ENCODE measurements around the gene TMEM39B.
"Not testable (repeated sequence)": the region's sequence is repeated elsewhere in the genome, so short reads cannot be mapped to it uniquely, and the experiment has no call there.

The TMEM39B gene

GRCh38 chr1:32068957-32069588 lies 3.7 kb upstream of the TMEM39B start:
- no peak for DNase-seq (ENCODE audit: low read depth in 2 of 2)

- no peak for DNase-seq (ENCODE audit: low read depth in 2 of 2)
These were observed 749 bp upstream of the TMEM39B start for GRCh38 chr1:32071758-32072621.

- no peak for DNase-seq (ENCODE audit: low read depth in 2 of 2)
These were observed 825 bp downstream of the TMEM39B start for GRCh38 chr1:32073299-32074229.

DNA sequence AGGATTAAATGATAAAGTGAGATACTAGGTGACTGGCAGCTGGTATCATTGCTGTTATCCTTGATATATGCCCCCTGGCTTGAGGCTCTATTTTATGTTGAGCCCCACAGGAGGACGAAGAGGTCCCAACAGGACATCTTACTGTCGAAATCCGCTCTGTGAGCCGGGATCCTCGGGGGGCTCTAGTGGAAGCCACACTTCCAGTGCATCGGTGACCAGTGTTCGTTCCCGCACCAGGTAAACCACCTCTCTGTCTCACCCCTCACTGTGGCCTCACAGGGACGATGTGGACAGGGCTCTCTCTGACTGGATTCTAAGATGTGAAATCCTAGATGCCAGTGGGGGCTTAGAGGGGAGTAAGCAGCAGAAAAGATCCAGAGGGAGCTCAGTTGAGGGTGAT lies 2.1 kb downstream of the TMEM39B start:
- no peak for DNase-seq (ENCODE audit: low read depth in 2 of 2)

- no peak for DNase-seq (ENCODE audit: low read depth in 2 of 2)
These were observed 4.7 kb downstream of the TMEM39B start for GRCh38 chr1:32077451-32077850.

DNA sequence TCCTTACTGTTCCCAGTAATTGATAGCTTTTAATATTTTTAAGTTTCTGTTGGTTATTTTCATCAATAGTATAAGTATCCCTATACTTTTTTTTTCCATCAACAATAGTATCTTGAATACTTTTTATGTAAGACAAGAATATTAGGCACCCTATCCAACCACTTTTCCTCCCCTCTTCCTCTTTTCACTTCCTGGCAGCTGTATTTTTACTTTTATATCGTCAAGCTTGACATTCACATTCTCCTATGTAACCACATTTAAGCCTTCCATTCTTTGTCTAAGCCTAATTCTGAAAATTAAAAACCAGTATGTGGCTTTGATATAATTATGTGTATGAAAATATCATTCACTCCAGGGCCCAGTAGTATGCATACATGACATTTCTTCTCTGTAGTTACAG lies 9.3 kb downstream of the TMEM39B start:
- DNase-seq (ENCODE audit: low read depth in 2 of 2), result no peak

GRCh38 chr1:32086381-32086780 lies 13.6 kb downstream of the TMEM39B start:
- DNase-seq (ENCODE audit: low read depth in 2 of 2), result not testable (repeated sequence)

DNA sequence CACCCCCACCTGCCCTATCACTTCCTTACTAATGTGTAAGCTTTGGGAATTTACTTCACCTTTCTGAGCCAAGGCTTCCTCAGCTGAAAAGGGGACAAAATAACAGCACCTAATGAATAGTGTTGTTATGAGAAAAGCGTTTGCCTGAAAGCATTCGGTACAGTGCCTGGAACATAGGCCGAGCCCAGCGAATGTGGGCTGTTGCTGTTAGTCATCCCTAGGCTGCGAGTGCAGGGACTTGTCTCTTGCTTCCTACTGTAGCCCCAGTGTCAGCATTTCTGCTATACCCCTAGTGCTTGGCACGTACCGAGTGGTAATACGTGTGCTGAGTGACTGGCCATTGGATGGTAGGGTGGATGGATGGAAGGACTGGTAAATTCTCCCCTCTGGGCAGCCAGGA lies 18.4 kb downstream of the TMEM39B start:
- DNase-seq (ENCODE audit: low read depth in 2 of 2), result no peak

DNA sequence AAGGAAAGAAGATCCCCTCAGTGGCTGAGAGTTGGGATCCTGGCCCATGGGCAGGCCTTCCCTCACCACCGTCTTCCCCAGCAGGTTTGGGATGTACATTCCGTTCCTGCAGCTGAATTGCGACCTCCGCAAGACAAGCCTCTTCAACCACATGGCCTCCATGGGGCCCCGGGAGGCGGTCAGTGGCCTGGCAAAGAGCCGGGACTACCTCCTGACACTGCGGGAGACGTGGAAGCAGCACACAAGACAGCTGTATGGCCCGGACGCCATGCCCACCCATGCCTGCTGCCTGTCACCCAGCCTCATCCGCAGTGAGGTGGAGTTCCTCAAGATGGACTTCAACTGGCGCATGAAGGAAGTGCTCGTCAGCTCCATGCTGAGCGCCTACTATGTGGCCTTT lies 18.9 kb downstream of the TMEM39B start:
- no peak for DNase-seq (ENCODE audit: low read depth in 2 of 2)

DNA sequence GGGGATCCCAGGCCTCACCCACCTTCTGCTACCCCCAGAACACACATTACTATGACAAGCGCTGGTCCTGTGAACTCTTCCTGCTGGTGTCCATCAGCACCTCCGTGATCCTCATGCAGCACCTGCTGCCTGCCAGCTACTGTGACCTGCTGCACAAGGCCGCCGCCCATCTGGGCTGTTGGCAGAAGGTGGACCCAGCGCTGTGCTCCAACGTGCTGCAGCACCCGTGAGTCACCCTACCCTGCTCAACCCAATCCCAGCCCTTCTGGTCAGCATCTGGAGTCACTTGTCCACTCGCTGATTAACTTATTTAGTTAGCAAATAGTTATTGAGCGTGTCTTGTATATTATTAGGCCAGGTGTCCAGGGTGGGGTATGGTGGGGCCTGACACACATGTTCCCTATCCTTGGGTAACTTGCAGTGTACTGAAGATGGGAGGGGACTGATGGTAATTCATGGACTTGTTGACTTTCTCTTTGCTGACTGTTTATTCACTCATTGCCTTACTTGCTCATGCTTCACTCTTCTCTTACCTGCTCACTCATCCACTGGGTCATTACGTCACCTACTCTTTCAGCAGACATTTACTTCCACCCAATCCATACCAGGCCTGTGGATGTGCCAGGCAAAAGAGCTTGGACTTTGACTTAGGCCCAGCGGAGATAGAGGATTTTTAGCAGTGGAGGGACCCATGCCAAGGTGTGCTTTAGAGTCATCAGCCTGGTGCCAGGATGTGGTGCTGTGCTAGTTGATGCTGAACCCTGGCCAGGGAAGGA lies 22.2 kb downstream of the TMEM39B start:
- no peak for DNase-seq (ENCODE audit: low read depth in 2 of 2)

DNA sequence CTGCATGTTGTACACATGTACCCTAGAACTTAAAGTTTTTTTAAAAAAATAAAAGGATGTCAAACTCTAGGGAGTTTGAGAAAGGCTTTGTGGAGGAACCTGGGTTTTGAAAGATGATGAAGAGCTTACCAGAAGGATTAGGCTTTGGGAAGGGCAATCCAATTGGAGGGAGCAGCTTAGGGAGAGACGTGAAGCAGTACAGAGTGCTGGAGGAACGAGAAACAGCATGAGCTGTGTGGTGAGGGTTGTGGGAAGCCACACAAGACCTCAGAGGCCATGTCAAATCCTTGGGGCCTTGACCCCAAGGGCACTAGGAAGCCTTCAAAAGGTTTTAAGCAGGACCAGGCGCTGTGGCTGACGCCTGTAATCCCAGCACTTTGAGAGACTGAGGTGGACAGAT lies 26.7 kb downstream of the TMEM39B start:
- DNase-seq (ENCODE audit: low read depth in 2 of 2), result no peak

GRCh38 chr1:32100359-32100758 lies 27.6 kb downstream of the TMEM39B start:
- no peak for DNase-seq (ENCODE audit: low read depth in 2 of 2)

DNA sequence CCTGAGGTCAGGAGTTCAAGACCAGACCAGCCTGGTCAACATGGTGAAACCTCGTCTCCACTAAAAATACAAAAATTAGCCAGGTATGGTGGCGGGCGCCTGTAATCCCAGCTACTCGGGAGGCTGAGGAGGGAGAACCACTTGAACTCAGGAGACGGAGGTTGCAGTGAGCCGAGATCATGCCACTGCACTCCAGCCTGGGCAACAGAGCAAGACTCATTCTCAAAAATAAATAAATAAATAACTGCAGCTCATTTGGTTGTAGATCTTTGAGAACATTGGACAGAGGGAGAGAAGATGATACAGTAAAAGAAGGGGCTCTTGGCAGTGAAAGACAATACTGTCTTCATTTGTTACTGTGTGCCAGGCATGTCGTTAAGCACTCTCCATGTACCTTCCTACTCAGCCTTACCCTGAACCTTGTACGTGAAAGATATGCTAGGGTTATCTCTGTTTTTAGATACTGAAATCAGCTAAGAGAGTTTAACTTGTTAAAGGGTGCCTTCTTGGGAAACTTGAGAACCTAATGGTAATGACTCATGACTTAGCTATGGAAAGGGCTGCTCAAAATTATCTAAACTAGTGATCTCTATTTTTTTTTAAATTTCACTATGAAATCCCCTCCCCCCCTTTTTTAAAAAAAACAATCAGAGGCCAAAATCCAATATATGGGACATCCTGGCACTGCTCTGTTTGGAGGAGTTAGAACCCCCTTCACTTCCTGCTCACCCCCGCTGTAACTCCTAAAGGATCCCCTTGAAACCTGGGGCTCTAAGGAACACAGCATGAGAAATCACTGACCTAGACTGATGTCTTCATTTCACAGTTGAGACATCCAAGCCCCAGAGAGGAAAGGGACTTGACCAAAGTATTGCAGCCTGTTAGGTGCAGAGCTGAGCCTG lies 28.3 kb downstream of the TMEM39B start:
- DNase-seq (ENCODE audit: low read depth in 2 of 2), result no peak

GRCh38 chr1:32104127-32104526 lies 31.4 kb downstream of the TMEM39B start:
- no peak for DNase-seq (ENCODE audit: low read depth in 2 of 2)

GRCh38 chr1:32105338-32105737 lies 32.6 kb downstream of the TMEM39B start:
- DNase-seq (ENCODE audit: low read depth in 2 of 2), result no peak

DNA sequence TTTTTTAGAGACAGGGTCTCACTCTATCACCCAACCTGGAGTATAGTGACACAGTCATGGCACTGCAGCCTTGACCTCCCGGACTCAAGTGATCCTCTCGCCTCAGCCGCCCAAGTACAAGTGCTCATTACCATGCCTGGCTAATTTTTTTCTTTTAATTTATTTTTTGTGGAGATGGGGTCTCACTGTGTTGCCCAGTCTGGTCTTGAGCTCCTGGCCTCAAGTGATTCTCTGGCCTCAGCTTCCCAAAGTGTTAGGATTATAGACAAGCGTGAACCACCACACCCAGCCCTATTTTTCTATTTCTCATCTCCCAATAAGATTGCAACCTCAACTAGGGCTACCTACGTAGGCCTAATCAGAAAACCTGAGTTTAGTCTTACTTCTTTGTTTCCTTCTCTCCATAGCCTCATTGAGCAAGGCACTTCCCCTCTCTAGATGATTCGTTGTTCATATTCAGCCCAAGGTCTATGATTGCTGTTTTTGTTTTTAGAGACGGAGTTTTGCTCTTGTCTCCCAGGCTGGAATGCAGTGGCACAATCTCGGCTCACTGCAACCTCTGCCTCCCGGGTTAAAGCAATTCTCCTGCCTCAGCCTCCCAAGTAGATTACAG lies 34.0 kb downstream of the TMEM39B start:
- no peak for DNase-seq (ENCODE audit: low read depth in 2 of 2)

- DNase-seq (ENCODE audit: low read depth in 2 of 2), result peak; percentile 75 to 77
These were observed 35.3 kb downstream of the TMEM39B start, which contains the start of gene KPNA6 for GRCh38 chr1:32107742-32108661. TSS of gene KPNA6 (plus strand) at chr1:32108056. CDS start at chr1:32108131, 75 bp downstream.

DNA sequence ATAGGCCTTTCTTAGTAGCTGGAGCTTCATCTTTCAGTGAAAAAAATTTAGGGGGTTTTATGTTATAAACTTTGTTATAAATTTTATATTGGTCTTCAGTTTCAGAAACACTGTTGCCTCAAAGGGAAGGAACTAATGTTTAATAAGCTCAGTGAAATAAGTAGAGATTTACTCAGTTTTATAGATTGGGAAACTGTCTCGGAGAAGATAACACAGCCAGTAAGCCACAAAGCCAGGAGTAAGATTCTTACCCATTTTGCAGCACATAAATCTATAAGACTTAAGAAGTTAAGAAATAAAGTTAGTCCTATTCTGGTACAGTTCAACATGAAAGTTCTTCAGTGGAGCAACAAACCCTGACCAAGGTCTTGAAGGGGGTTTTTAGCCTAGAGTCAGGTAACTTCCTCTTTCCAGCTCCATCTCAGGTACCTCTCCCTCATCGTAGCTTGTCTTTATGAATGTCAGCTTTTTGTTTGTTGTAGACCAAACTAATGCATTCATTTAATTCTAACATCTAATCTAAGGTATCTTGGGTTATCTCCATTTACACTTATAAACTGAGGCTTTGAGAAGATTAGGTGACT lies 38.4 kb downstream of the TMEM39B start:
- DNase-seq (ENCODE audit: low read depth in 2 of 2), result no peak

Data from stimulated activated CD8-positive, alpha-beta memory T cell treated with anti-CD3 and anti-CD28 coated beads, Interleukin-2, amount 100 ng/mL, for 1 hour (primary cell).